Measurements from ENCODE around the gene EDRF1.

Gene EDRF1

GRCh38 chr10:125795637-125796190 is 76.2 kb downstream of the EDRF1 start:
- H3K4me1 ChIP-seq (ENCODE audit: control insufficient read depth, insufficient read depth, low read length), result no peaks in the 10 kb centered on the region
- peaks cover 55% of the 10 kb centered on the region for H3K36me3 ChIP-seq (ENCODE audit: control insufficient read depth, insufficient read depth, low read length)

GRCh38 chr10:125797424-125797823 is 77.9 kb downstream of the EDRF1 start:
- Histone ChIP-seq H3K4me3 (ENCODE audit: low read depth, low read length) (no peak overlapping the region), H3K9me3 (ENCODE audit: control insufficient read depth, insufficient read depth, low read length) (no peaks in the 10 kb centered on the region), H3K27ac (ENCODE audit: low read depth, low read length) (no peak overlapping the region), H3K27me3 (ENCODE audit: control insufficient read depth, insufficient read depth, low read length) (no peaks in the 10 kb centered on the region), H3K36me3 (ENCODE audit: control insufficient read depth, insufficient read depth, low read length) (peaks cover 59% of the 10 kb centered on the region), H3K4me1 (ENCODE audit: control insufficient read depth, insufficient read depth, low read length) (no peaks in the 10 kb centered on the region), H3K9ac (ENCODE audit: low read depth, low read length) (no peak overlapping the region)

More at GRCh38 chr10:125795637-125796190, 76.2 kb downstream of the EDRF1 start:
- no peak overlapping the region for H3K9ac ChIP-seq (ENCODE audit: low read depth, low read length)
- H3K27ac ChIP-seq (ENCODE audit: low read depth, low read length), result no peak overlapping the region
- no peak overlapping the region for H3K4me3 ChIP-seq (ENCODE audit: low read depth, low read length)
- H3K27me3 ChIP-seq (ENCODE audit: control insufficient read depth, insufficient read depth, low read length), result no peaks in the 10 kb centered on the region
- no peaks in the 10 kb centered on the region for H3K9me3 ChIP-seq (ENCODE audit: control insufficient read depth, insufficient read depth, low read length)

GRCh38 chr10:125797994-125798662 is 78.6 kb downstream of the EDRF1 start:
- peaks cover 62% of the 10 kb centered on the region for H3K36me3 ChIP-seq (ENCODE audit: control insufficient read depth, insufficient read depth, low read length)
- H3K4me1 ChIP-seq (ENCODE audit: control insufficient read depth, insufficient read depth, low read length), result no peaks in the 10 kb centered on the region
- H3K9ac ChIP-seq (ENCODE audit: low read depth, low read length), result no peak overlapping the region

GRCh38 chr10:125799451-125800182 is 80.1 kb downstream of the EDRF1 start:
- H3K4me3 ChIP-seq (ENCODE audit: low read depth, low read length), result no peak overlapping the region
- no peaks in the 10 kb centered on the region for H3K4me1 ChIP-seq (ENCODE audit: control insufficient read depth, insufficient read depth, low read length)
- no peaks in the 10 kb centered on the region for H3K9me3 ChIP-seq (ENCODE audit: control insufficient read depth, insufficient read depth, low read length)
- peaks cover 53% of the 10 kb centered on the region for H3K36me3 ChIP-seq (ENCODE audit: control insufficient read depth, insufficient read depth, low read length)
- H3K9ac ChIP-seq (ENCODE audit: low read depth, low read length), result no peak overlapping the region
- H3K27ac ChIP-seq (ENCODE audit: low read depth, low read length), result no peak overlapping the region
- H3K27me3 ChIP-seq (ENCODE audit: control insufficient read depth, insufficient read depth, low read length), result no peaks in the 10 kb centered on the region

More at GRCh38 chr10:125797994-125798662, 78.6 kb downstream of the EDRF1 start:
- no peaks in the 10 kb centered on the region for H3K9me3 ChIP-seq (ENCODE audit: control insufficient read depth, insufficient read depth, low read length)
- H3K27me3 ChIP-seq (ENCODE audit: control insufficient read depth, insufficient read depth, low read length), result no peaks in the 10 kb centered on the region
- H3K4me3 ChIP-seq (ENCODE audit: low read depth, low read length), result no peak overlapping the region
- no peak overlapping the region for H3K27ac ChIP-seq (ENCODE audit: low read depth, low read length)

- Histone ChIP-seq H3K9me3 (ENCODE audit: control insufficient read depth, insufficient read depth, low read length) (no peaks in the 10 kb centered on the region), H3K9ac (ENCODE audit: low read depth, low read length) (no peak overlapping the region), H3K36me3 (ENCODE audit: control insufficient read depth, insufficient read depth, low read length) (peaks cover 55% of the 10 kb centered on the region), H3K4me3 (ENCODE audit: low read depth, low read length) (no peak overlapping the region), H3K4me1 (ENCODE audit: control insufficient read depth, insufficient read depth, low read length) (no peaks in the 10 kb centered on the region), H3K27ac (ENCODE audit: low read depth, low read length) (no peak overlapping the region), H3K27me3 (ENCODE audit: control insufficient read depth, insufficient read depth, low read length) (no peaks in the 10 kb centered on the region)
Measured at GRCh38 chr10:125801574-125801973, 82.1 kb downstream of the EDRF1 start.

- Histone ChIP-seq H3K4me1 (ENCODE audit: control insufficient read depth, insufficient read depth, low read length) (no peaks in the 10 kb centered on the region), H3K9me3 (ENCODE audit: control insufficient read depth, insufficient read depth, low read length) (no peaks in the 10 kb centered on the region), H3K27ac (ENCODE audit: low read depth, low read length) (no peak overlapping the region), H3K27me3 (ENCODE audit: control insufficient read depth, insufficient read depth, low read length) (no peaks in the 10 kb centered on the region), H3K36me3 (ENCODE audit: control insufficient read depth, insufficient read depth, low read length) (peaks cover 58% of the 10 kb centered on the region), H3K4me3 (ENCODE audit: low read depth, low read length) (no peak overlapping the region), H3K9ac (ENCODE audit: low read depth, low read length) (no peak overlapping the region)
Measured at GRCh38 chr10:125802131-125802530, 82.6 kb downstream of the EDRF1 start.

- H3K9ac ChIP-seq (ENCODE audit: low read depth, low read length), result no peak overlapping the region
- H3K4me1 ChIP-seq (ENCODE audit: control insufficient read depth, insufficient read depth, low read length), result no peaks in the 10 kb centered on the region
- peaks cover 58% of the 10 kb centered on the region for H3K36me3 ChIP-seq (ENCODE audit: control insufficient read depth, insufficient read depth, low read length)
- no peak overlapping the region for H3K4me3 ChIP-seq (ENCODE audit: low read depth, low read length)
- H3K27me3 ChIP-seq (ENCODE audit: control insufficient read depth, insufficient read depth, low read length), result no peaks in the 10 kb centered on the region
- no peaks in the 10 kb centered on the region for H3K9me3 ChIP-seq (ENCODE audit: control insufficient read depth, insufficient read depth, low read length)
- H3K27ac ChIP-seq (ENCODE audit: low read depth, low read length), result no peak overlapping the region
Measured at GRCh38 chr10:125802739-125803138, 83.2 kb downstream of the EDRF1 start.

- H3K27me3 ChIP-seq (ENCODE audit: control insufficient read depth, insufficient read depth, low read length), result no peaks in the 10 kb centered on the region
- H3K4me1 ChIP-seq (ENCODE audit: control insufficient read depth, insufficient read depth, low read length), result no peaks in the 10 kb centered on the region
- no peak overlapping the region for H3K27ac ChIP-seq (ENCODE audit: low read depth, low read length)
- H3K36me3 ChIP-seq (ENCODE audit: control insufficient read depth, insufficient read depth, low read length), result peaks cover 71% of the 10 kb centered on the region
- H3K9me3 ChIP-seq (ENCODE audit: control insufficient read depth, insufficient read depth, low read length), result no peaks in the 10 kb centered on the region
- no peak overlapping the region for H3K9ac ChIP-seq (ENCODE audit: low read depth, low read length)
- no peak overlapping the region for H3K4me3 ChIP-seq (ENCODE audit: low read depth, low read length)
Measured at GRCh38 chr10:125808047-125808446, 88.5 kb downstream of the EDRF1 start.

GRCh38 chr10:125811251-125811650 is 91.7 kb downstream of the EDRF1 start:
- Histone ChIP-seq H3K9ac (ENCODE audit: low read depth, low read length) (no peak overlapping the region), H3K27ac (ENCODE audit: low read depth, low read length) (no peak overlapping the region), H3K9me3 (ENCODE audit: control insufficient read depth, insufficient read depth, low read length) (no peaks in the 10 kb centered on the region), H3K27me3 (ENCODE audit: control insufficient read depth, insufficient read depth, low read length) (no peaks in the 10 kb centered on the region), H3K4me1 (ENCODE audit: control insufficient read depth, insufficient read depth, low read length) (no peaks in the 10 kb centered on the region), H3K4me3 (ENCODE audit: low read depth, low read length) (no peak overlapping the region), H3K36me3 (ENCODE audit: control insufficient read depth, insufficient read depth, low read length) (peaks cover 78% of the 10 kb centered on the region)

GRCh38 chr10:125812128-125812750 is 92.7 kb downstream of the EDRF1 start:
- peaks cover 70% of the 10 kb centered on the region for H3K36me3 ChIP-seq (ENCODE audit: control insufficient read depth, insufficient read depth, low read length)

More at GRCh38 chr10:125812128-125812750, 92.7 kb downstream of the EDRF1 start:
- H3K9ac ChIP-seq (ENCODE audit: low read depth, low read length), result no peak overlapping the region
- no peak overlapping the region for H3K27ac ChIP-seq (ENCODE audit: low read depth, low read length)
- H3K4me3 ChIP-seq (ENCODE audit: low read depth, low read length), result no peak overlapping the region
- H3K4me1 ChIP-seq (ENCODE audit: control insufficient read depth, insufficient read depth, low read length), result no peaks in the 10 kb centered on the region
- no peaks in the 10 kb centered on the region for H3K27me3 ChIP-seq (ENCODE audit: control insufficient read depth, insufficient read depth, low read length)
- H3K9me3 ChIP-seq (ENCODE audit: control insufficient read depth, insufficient read depth, low read length), result no peaks in the 10 kb centered on the region

Measured in HUES48 (cell line).